ENCODE measurements around the gene POU2F1. TPM values are rescaled to one million over a fixed set of nuclear protein-coding genes. Genes with fewer than 3 reads are reported as not detected.

Gene POU2F1
- total RNA-seq, 1 donor from 2014 or later: 5.6 TPM

DNA sequence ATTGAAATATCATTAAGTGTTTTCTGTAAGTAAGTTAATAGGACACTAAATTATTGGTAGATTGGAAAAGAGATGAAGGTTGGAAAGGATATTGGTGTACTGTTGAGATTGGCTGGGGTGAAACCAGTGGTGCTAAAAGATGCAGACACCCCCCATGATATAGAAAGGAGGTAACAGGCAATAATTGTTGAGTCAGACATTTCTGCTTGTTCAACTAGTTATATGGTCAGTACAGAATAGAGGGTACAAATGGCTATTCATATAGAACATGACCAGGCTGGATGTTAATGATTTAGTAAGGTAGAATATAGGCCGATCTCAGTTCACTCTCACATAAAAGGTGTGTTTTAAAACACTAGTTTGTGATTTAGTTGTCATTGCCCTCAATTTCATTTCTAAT, 104.5 kb downstream of the POU2F1 start:
- DNase-seq: no peak

DNA sequence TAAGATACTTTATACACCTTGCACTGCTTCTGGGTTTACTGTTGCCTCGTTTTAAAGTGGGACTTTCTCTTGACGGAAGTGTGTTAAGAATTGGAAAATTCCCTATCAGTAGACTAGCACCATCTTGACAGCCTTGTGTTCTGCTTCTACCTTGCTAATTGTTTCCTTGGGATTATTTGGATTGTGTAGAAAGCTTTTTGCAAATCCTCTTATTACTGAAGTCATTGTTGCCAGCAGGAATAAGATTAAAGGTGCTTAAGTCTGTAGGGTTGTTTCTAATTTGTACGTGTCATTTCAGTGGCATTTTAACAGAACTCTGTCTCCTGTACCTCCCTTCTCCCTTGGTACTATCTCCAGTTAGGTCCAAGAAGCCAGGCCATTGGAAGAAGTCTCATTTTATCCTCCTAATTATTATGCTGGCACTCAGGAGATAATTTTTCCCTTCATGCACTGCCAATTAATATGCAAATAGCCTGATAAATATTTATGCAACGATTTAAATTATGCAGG, 107.7 kb downstream of the POU2F1 start:
- DNase-seq: no peak

DNA sequence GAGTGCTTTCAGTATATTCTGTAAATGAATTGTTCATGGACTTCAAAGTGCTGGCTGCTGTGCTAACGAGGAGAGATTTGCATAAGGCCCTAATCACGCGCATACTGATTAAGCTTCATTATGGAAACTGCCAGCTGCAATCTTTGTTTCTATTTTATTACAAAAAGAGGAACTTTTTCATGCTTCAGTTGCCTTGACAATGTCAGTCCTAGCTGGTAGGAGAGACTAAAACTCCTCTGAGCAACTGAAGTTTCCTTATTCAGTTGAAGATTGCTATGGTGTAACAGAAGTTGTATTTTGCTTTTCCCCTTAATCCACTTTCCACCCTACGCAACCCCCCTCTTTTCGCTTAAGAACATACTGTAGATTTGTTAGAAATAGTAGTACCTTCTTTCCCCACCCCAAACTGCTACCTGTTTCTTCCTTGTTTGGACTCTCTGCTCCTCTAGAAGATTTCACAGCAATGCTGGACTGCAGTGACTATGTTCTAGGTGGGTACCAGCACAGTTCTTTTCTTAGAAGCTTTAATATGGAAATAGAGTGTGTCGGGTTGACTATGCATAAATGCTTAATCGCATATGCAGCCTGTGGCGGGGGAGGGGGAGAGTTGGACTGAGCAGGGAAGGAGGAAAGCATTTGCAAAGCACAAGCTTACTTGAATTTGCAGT, 108.3 kb downstream of the POU2F1 start:
- no peak for DNase-seq

DNA sequence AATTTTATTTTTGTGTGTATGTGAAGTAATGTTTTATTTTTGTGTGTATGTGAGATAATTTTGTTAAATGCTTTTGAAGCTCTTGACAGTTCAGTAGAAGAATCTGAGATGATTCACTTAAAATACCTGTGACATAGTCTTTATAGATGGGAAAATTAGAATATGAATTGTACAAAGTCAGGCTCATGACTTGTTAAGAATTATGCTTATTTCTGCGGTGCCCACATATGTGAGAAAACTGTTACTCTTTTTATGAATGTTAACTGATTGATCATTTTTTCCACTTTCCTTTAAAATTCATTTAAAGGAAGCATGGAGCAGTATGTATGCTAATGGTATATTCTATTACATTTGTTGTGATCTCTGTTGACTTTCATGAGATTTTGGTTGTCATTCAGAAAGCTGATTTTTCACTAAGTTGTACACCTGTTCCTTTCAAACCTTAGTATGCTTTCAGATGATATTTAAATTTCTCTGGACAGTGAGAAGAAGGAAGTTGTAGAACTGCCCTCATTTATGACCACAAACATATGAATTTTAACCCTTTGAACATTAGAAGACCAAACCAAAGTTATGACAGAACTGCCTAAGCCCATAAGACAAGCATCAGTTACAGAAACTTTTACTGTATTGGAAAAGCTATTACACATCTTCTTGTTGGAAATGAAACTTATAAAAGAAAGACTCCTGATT, 110.1 kb downstream of the POU2F1 start:
- no peak for DNase-seq

GRCh38 chr1:167331650-167332049, 111.0 kb downstream of the POU2F1 start:
- no peak for DNase-seq

GRCh38 chr1:167332503-167332902, 111.8 kb downstream of the POU2F1 start:
- DNase-seq: no peak

DNA sequence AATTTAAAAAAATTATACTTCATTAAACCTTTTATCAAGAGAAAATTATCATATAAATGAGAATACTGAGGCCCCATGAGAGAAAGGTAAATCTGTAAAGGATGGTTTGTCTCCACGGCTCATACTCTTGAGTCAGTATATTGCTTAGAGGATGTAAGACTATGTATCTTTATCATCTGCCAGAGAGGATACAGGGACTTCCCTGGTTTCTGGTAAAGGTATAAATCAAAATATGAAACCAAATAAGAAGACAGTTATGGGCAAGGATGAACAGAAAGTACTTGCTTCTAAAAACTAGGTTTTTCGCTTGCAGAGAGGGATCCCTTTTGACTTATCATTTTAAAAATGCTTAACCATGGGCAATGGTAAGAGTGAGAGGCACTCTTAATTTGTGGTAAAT, 112.4 kb downstream of the POU2F1 start:
- no peak for DNase-seq

- no peak for DNase-seq
Observed at GRCh38 chr1:167333703-167334102, 113.0 kb downstream of the POU2F1 start.

- DNase-seq: no peak
Observed at GRCh38 chr1:167339405-167339804, 118.7 kb downstream of the POU2F1 start.

GRCh38 chr1:167342846-167343245, 122.2 kb downstream of the POU2F1 start:
- DNase-seq: peak; percentile 2

DNA sequence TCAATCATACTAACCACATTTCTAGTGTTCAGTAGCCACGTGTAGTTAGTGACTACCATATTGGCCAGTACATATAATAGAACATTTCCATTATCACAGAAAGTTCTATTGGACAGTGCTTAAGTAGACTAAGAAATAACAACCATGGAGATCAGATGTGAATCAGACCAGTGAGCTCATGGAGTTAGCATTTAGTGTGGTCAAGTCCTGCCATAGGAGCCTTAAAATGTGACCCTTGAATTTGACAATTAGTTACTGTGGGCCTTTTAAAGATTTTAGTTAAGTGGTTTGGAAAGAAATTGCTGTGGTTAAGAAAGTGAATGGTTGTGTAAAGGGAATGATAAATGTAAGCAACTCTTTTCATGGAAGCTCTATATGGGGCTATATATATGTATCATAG, 123.4 kb downstream of the POU2F1 start:
- DNase-seq: no peak

DNA sequence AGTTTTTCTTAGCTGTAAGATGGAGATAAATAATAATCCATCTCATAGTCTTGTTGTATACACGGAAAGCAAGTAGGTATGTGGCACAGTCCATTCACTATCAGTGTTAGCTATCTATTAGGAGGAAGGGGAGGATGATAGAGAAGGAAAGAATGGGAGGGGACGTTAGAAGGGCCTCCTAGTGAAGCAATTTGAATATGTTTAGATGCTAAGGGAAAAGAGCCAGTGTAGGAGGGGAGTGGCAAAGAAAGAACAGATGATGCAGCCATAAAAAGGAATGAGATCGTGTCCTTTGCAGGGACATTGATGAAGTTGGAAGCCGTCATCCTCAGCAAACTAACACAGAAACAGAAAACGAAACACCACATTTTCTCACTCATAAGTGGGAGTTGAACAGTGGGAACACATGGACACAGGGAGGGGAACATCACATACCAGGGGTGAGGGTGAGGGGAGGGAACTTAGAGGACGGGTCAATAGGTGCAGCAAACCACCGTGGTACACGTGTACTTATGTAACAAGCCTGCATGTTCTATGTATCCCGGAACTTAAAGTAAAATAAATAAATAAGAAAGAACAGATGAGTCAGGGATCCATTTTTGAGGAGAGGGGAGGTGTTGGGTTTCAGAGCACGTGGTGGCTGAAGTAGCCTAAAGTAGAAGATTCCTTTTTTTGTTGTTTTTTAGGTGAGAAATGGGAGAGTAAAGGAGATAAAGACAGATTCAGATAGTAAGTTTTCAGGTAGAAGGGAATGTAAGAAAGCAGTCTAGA, 124.1 kb downstream of the POU2F1 start:
- peak; percentile 5 for DNase-seq

DNA sequence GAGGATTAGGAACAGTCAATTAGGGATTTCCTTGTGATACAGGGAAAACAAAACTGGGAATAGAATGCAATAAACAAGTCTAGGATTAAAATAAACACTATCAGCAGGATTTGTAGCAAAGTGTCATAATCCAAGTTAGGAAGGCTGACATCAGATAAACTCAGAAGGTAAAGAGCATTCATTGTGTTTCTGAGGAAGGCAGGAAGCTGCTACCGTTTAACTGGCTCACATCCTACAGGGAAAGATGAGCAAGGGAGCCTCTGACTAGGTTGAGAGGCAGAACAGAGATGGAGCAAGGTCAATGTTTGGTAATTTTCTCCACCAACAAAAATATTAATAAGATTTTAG, 124.7 kb downstream of the POU2F1 start:
- DNase-seq: peak; percentile 41

DNA sequence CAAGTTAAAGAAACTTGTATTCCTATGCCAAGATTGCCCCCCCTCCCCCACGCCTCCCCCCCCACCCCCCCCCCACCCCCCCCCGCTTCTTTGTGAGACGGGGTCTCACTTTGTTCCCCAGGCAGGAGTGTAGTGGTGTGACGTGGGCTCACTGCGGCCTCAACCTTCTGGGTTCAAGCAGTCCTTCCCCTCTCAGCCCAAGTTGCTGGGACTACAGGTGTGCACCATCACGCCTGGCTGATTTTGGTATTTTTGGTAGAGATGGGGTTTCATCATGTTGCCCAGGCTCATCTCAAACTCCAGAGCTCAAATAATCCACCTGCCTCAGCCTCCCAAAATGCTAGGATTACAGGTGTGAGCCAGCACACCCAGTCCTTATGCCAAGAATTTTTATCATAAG, 136.6 kb downstream of the POU2F1 start:
- no peak for DNase-seq

GRCh38 chr1:167359295-167359694, 138.6 kb downstream of the POU2F1 start:
- DNase-seq: no peak

DNA sequence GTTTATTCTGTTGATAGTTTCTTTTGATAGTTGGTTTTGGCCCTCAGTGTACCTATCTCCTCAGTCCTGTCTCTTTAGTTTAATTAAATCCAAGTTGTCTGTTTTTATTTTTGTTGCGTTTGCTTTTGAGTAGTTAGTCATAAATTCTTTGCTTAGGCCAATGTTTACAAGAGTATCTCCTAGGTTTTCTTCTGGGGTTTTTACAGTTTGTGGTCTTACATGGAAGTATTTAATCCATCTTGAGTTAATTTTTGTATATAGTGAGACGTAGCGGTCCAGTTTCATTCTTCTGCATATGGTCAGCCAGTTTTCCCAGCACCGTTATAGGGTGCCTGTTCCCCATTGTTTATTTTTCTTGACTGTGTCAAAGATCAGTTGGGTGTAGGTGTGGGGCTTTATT, 139.4 kb downstream of the POU2F1 start:
- DNase-seq: no peak

DNA sequence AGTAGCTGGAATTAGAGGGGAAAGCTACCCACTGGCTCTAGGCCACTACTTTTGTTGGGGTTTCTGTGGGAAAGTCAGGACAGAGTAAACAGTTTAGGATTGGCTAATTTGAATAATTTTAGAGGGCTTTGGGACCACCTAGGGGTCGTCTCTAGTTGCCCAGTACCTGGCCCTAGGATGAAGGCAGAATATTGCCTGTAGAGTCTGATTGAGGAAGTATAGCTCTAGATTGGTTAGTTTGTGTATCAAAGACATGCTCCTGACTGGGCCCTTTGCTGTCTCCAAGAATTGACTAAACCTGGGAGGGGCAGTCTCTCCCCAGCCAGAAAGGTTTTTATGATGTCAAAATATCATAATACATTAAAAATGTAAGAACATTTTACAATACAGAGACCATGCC, 142.0 kb downstream of the POU2F1 start:
- DNase-seq: no peak

GRCh38 chr1:167364826-167365225, 144.1 kb downstream of the POU2F1 start:
- no peak for DNase-seq

GRCh38 chr1:167365360-167365759, 144.7 kb downstream of the POU2F1 start:
- DNase-seq: no peak

- DNase-seq: no peak
Observed at GRCh38 chr1:167367705-167368104, 147.0 kb downstream of the POU2F1 start.

DNA sequence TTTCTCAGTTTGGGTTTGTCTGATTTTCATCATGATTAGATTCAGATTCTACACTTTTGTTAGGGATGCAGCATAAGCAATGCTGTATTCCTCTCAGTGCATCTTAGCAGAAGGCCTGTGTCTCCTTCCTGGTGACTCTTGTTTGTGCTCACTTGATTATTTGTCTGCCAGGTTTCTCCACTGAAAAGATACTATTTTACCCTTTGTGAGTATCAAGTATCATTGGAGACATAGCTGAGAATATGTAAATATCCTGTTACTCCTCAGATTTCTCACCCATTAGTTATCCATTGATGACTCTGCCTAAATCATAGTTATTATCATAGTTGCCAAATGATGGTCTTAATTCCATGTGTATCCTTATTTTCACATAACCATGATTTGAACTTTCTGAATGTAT, 148.5 kb downstream of the POU2F1 start:
- DNase-seq: no peak

GRCh38 chr1:167369933-167370332, 149.2 kb downstream of the POU2F1 start:
- no peak for DNase-seq

GRCh38 chr1:167371030-167371429, 150.3 kb downstream of the POU2F1 start:
- no peak for DNase-seq

- no peak for DNase-seq
Observed at GRCh38 chr1:167373398-167373797, 152.7 kb downstream of the POU2F1 start.

Data from dermis blood vessel endothelial cell (primary cell).